Stimulated activated CD8-positive, alpha-beta memory T cell treated with anti-CD3 and anti-CD28 coated beads, Interleukin-4, amount 100 ng/mL, for 48 hours (primary cell): ENCODE data around the gene ZFPM1.
"Not testable (repeated sequence)": the region's sequence is repeated elsewhere in the genome, so short reads cannot be mapped to it uniquely, and the experiment has no call there.

ENCODE experiments used
- DNase-seq: peaks from one replicate; pipeline ENCODE4 v3.0.0-alpha.2; 2020

Gene ZFPM1

GRCh38 chr16:88453217-88453531, at the start of gene ZFPM1:
Gene ZFPM1, plus strand, starts transcription at chr16:88453280. Its CDS starts 359 bp downstream, at chr16:88453639.
- DNase-seq: no peak

- DNase-seq: no peak
These were observed 49.1 kb upstream of the ZFPM1 start for GRCh38 chr16:88403794-88404581.

GRCh38 chr16:88404769-88405168, 48.3 kb upstream of the ZFPM1 start:
- no peak for DNase-seq

- no peak for DNase-seq
These were observed 47.6 kb upstream of the ZFPM1 start for GRCh38 chr16:88405216-88406060.

GRCh38 chr16:88406096-88407041, 46.7 kb upstream of the ZFPM1 start:
- DNase-seq: no peak

GRCh38 chr16:88407042-88407420, 46.0 kb upstream of the ZFPM1 start:
- DNase-seq: no peak

GRCh38 chr16:88407807-88408206, 45.3 kb upstream of the ZFPM1 start:
- DNase-seq: no peak

- no peak for DNase-seq
These were observed 44.4 kb upstream of the ZFPM1 start for GRCh38 chr16:88408561-88409142.

- no peak for DNase-seq
These were observed 43.6 kb upstream of the ZFPM1 start for GRCh38 chr16:88409296-88410065.

- DNase-seq: not testable (repeated sequence)
These were observed 42.6 kb upstream of the ZFPM1 start for GRCh38 chr16:88410297-88410968.

- no peak for DNase-seq
These were observed 41.0 kb upstream of the ZFPM1 start for GRCh38 chr16:88411951-88412576.

GRCh38 chr16:88412766-88413165, 40.3 kb upstream of the ZFPM1 start:
- no peak for DNase-seq

GRCh38 chr16:88413231-88413630, 39.8 kb upstream of the ZFPM1 start:
- DNase-seq: no peak

GRCh38 chr16:88413631-88414030, 39.4 kb upstream of the ZFPM1 start:
- no peak for DNase-seq

GRCh38 chr16:88414521-88415380, 38.3 kb upstream of the ZFPM1 start:
- no peak for DNase-seq

- no peak for DNase-seq
These were observed 37.7 kb upstream of the ZFPM1 start for GRCh38 chr16:88415381-88415705.

- no peak for DNase-seq
These were observed 37.3 kb upstream of the ZFPM1 start for GRCh38 chr16:88415713-88416323.

GRCh38 chr16:88416686-88417085, 36.4 kb upstream of the ZFPM1 start:
- no peak for DNase-seq

- no peak for DNase-seq
These were observed 35.2 kb upstream of the ZFPM1 start for GRCh38 chr16:88417684-88418476.
